NCI-H2029 (cell line): ENCODE data around the gene PACC1.

Source experiments
- DNase-seq: peaks from one replicate; lab custom pipeline; 2025; lab: John Stamatoyannopoulos, UW

PACC1 gene

DNA sequence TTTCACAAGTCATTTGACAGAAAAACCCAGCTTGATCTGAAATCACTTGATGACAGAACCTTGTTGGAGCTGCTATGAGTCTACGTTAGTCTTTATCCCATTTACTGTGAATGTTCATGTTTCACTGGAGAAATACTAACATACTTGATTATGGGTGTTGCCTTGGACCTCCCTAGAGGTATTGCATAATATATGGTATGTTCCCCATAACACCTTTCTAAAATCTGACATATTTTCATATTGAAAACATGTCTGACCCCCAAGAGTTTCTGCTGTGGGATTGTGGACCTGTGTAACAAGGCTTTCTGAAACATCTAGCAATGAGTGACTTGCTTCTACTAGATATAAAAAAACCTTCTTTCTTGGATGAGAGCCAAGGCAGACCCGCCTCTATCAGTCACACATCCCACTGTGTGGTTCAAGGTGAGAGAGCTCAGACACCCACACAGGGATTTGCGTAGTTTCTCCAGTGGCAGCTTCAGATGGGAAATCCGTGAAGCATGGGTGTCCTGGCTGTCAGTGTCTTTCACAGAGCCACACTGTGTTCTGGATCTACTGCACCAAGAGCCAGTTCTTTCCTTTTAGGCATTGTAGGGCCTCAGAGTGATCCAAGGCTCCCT lies 22.6 kb upstream of the PACC1 start:
- no peak for DNase-seq

DNA sequence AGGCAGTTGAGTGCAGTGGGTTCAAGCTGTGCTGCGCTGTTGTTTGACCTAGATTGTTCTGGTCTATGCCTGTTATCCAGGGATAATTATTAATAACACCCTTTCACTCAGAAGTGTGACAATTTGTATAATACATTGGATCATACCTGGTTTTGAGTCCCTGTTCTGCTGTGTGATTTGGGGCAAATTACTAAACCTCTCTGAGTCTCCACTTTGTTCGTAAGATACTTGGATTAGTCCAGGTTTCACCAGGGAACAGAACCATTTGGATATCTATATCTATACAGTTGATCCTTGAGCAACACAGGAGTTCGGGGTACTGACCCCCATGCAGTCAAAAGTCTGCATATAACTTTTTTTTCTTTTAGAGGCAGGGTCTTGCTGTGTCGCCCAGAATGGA lies 20.3 kb upstream of the PACC1 start:
- no peak for DNase-seq

DNA sequence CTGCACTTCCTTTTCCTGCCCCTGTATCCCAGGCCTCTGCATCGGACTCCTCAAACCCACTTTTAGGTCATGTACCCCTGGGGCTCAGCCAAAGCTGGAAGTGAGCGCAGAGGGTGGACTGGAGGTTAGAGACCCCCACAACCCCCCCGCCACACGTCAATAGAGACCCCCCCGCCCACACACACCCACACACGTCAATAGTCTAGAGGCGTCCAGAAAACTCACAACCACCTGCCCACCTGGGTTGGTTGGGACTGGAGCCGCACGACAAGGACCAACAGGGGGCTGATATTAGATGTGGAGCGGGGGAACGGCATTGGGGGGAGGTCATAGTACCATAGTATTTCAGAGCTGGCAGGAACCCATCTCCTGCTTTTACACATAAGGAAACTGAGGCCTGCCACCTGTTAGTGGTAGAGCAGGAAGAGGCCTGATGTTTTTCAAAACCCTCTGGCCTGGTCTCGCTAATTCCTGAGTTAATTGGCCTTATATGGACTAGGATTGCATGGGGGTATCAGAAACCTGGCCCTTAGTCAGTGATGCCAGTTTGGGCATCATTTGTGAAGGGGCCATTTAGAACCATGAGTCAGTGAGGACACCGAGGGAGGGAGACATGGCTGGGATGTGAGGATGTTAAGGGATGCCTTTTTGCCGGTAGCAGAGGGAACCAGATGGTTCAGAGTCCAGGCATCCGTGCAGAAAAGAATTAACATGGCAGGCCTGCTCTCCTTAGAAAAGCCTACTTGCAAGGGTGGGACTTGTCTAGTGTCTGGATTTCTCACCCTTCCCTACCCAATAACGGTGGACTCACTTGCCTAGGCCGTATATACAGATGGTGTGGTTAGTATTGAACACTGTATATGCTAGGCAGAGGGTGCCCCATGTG lies 19.1 kb upstream of the PACC1 start:
- DNase-seq, result no peak

DNA sequence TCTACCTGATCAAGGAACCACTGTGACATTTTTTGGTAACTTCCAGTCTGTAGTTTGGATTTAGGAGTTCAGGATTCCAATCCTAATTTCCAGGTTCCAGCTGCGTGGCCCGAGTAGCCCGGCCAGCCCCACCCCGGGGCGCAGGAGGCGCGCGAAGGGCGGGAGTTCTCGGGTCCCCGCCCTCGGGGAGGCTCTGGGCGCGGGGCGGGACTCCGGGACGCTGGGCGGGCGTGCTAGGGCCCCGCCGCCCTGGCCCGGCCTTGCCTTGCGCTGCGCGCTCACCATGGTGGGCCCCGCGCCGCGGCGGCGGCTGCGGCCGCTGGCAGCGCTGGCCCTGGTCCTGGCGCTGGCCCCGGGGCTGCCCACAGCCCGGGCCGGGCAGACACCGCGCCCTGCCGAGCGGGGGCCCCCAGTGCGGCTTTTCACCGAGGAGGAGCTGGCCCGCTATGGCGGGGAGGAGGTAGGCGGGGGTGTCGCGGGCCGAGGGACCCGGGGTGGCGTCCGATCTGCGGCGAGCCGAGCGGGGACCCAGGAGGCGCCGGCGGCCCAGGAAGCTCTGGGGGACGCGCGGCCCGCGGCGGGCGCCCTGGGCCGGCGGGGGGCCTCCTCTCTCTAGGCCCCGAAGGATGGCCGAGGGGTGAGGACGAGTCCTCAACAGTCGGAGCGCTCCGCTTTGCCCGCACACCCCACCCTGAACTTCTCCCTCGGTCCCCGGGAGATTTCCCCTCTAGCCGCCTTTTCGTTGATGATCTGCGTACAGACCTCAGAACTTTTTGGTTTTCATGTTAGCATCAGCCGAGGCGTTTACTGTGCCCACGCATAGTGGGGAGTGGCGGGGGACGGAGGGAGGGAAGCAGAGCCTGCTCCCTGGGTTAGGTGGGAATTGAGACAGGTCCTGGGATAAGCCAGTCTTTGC lies 18.2 kb upstream of the PACC1 start, which contains the start of gene NENF:
Gene NENF (plus strand): TSS at position 260 of the 916 bp plus-strand sequence. CDS start 24 bp downstream, at position 284.
- peak; percentile 54 for DNase-seq

DNA sequence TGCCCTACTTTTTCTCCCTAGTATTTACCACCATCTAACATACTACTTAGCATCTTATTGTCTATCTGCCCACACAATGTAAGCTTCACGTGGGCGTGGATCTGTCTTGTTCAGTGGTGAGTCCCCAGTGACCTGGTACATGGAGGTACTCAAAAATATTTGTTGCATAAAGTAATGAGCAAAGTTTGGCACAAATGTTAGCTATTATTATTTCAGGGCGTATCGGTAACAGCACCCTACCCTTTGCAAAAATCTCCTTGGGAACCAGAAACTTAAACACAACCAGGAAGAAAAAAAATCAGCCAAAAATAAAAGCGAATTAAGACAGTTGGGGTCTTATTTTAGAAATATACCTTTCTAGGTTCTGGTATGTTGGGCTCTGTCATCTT lies 17.6 kb upstream of the PACC1 start:
- DNase-seq, result no peak

DNA sequence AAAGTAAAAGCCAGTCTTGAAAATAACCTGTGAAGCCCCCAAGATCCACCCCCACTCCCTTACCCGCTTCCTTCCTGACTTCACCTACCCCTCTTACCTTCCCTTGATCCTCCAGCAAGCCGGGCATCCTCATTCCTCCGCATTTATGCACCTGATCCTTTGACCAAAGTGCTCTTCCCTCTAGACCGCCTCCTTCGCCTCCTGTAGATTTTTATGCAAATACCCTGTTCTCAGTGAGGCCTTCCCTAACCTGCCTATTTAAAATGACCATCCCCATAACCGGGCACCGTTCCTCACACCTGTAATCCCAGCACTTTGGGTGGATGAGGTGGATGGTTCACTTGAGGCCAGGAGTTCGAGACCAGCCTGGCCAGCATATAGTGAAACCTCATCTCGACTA lies 17.0 kb upstream of the PACC1 start:
- DNase-seq, result no peak

DNA sequence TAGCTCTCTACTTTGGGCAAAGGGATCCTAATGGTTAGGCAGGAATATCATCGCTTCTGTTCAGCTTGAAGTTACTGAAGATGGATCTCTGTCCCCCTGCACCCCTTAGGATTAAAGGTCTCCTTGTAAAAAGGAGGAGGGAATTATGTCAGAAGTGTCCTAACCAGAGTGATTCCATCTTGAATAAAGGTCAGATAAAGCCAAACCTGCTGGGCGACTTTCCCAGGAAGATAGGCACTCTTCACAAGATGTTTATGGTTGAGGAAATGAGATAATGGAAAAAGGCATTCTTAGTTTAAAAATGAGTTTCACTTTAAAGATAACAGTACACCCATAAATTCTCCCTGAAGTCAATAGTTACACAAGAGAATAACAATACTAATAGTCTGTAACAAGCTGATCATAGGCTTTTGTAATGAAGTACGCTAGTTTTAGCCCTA lies 16.3 kb upstream of the PACC1 start:
- no peak for DNase-seq

DNA sequence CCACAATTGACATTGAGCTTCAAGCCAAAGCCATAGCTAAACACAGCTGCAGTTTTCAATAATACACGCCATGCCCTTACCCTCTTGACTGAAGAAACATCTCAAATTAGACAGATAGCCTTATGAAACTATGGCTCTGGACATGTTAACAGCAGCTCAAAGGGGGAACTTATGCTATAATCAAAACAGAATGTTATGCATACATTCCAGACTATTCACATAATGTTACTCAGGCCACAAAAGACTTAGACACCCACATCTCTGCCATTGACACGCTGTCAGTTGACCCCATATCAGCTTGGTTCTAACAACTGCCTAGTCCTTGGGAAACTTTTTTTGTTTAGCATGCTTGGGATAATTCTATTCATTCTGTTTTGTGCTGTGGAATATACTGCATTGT lies 15.7 kb upstream of the PACC1 start:
- DNase-seq, result no peak

DNA sequence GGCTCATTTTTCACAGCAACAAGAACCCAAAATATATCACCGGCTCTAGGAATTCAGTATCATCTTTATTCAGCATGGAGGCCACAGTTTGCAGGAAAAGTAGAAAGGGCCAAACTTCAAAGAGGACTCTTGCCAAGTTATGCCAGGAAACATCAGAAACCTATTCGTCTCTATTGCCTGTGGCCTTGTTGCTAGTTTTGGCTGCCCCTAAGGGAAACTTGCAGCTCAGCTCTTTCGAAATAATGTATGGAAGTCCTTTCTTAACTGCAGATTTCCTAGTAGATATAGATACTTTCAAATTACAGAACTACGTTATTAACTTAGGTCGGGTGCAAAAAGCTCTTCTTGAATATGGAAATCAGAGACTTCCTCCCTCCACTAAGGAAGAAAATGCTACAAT lies 13.8 kb upstream of the PACC1 start:
- no peak for DNase-seq

DNA sequence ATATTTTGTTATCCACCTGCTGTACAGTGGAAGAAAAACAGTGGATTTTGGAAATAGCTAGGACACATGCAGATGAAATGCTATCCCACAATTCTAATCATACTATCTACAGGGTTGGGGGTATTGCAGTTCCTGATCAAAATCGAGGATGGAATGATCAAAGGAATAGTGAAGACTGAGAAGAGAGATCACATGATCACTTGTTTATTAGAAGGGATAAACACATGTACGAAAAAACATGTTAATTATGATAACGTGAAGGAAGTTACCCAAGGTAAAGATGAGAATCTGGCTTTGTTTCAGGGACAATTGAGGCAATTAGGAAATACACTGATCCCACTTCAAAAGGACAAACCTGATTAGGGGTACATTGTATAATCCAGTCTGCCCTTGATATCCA lies 9.2 kb upstream of the PACC1 start:
- DNase-seq, result no peak

DNA sequence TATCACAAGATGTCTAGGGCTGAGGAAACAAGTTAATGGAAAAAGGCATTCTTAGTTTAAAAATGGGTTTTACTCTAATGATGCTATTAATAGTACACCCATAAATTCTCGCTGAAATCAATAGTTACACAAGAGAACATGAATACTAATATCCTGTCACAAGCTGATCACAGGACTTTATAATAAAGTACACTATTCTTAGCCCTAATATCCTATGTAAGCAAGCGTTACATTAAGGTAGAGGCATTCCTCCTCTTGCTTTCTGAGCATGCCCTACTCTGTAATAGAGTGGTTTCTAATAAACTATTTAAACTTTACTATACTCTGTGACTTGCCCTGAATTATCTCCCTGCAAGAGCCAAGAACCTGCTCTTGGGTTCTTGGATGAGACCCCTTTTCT lies 6.5 kb upstream of the PACC1 start:
- no peak for DNase-seq

DNA sequence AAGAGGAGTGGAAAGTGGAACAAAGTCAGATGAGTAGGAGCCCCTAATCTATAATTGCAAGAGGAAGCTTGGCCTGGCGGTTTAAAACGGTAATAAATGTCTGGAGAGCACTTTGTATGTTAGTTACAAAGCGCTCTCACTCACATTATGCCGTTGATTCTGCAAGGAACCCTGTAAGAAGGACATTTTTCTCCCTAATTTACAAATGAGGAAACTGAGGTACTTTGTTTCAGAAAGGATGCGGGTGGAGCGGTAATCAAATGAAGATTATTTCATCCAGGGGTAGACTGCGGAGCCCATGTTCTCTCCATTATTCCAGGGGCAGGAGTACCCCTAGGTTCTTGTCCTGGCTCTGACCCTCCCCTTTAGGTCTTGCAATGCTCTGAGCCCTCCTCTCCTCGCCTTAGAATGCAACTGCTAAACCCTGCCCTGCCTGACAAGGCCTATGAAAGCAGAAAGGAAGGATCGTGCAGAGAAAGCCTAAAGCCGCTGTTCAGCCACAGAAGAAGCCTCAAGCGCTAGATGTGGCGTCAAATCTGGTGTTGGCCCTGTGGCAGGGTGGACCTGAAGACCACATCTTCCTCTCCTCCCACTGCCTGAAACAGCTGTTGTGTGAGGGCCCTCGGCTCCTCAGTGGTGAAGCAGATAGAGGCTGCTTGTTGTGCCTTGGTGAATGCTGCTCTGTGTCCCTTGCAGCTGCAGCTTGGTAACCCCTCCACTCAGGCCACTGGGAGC lies 588 bp upstream of the PACC1 start:
- DNase-seq, result no peak

DNA sequence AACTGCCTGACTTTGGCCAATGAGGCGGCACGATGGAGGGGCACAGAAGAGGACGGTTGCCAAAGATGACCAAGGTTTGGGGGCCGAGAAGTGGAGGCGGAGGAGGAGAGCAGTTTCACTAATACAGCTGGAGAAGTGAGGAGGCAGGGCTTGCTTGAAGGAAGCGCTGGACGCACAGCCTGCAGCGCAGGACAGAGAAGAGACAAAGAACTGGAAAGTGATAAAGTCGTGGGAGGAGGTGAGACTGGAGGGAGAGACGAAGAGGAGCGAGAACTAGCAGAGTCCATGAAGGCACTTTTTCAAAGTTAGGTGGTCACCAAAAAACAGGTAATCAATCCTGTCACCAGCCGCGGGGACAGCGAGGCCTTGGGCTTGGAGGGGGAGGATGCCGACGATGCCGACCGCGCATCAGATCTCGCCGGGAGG lies 771 bp downstream of the PACC1 start:
- no peak for DNase-seq

DNA sequence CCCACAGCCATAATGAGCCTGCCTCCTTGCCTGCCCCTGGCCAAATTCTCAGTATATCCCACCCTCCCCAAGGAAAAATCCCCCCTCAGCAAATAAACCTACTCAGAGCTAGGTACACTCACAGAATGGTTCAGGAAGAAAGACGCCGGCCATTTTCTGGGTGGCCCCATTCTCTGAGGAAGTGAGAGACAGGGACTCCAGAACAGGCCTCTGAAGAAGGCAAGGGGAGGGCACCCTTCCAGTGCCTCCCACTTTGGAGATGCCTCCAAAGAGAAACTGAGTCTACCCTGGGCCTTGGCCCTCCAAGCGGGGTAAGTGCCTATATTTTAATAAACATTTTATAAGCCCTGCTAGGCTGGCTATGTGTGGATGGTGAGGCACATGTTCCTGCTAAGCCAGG lies 2.3 kb downstream of the PACC1 start:
- no peak for DNase-seq

DNA sequence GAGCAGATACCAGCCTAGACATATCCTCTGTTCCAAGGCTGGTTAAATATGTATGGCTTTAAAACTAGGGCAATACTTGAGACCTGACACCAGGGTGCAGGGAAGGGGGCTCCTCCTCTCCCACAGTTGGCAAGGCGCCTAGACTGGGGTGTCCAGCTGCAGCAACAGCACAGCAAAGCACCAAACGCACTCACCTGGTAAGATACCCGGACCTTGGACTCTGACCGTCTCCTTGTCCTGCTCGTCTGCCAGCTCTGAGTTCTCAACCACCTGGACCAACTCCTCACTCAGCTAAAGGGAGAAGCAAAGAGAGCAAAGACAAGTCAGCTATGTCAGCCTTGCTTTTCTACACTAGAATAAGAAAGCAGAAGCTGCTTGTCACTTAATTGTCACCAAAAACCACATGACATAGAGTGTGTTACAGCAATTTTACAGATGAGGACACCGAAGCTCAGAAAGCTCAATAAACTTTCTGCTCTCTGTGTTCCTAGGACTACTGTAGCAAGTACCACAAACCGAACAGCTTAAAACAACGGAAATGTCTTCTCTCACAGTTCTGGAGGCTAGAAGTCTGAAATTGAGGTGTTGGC lies 4.4 kb downstream of the PACC1 start:
- DNase-seq, result no peak

DNA sequence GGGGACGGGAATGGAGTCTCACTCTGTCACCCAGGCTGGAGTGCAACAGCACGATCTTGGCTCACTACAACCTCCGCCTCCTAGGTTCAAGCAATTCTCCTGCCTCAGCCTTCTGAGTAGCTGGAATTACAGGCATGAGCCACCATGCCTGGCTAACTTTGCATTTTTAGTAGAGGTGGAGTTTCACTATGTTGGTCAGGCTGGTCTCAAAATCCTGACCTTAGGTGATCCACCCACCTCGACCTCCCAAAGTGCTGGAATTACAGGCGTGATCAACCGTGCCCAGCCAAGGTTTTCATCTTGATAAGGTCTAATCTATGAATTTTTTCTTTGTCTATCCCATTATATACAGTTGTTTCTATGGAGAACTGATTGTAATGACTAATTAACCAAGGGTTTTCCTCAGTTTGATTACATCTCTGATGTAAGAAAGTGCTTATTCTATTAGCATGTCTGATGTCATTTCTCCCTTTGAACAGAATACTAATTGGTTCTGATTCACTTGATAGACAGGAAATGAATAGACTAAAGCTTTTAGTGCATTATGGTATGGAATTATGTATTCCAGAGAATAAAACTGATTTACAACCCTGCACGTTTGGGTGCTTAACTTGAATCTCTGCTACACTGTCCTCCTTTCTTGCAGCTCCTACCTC lies 11.9 kb downstream of the PACC1 start:
- DNase-seq, result no peak

DNA sequence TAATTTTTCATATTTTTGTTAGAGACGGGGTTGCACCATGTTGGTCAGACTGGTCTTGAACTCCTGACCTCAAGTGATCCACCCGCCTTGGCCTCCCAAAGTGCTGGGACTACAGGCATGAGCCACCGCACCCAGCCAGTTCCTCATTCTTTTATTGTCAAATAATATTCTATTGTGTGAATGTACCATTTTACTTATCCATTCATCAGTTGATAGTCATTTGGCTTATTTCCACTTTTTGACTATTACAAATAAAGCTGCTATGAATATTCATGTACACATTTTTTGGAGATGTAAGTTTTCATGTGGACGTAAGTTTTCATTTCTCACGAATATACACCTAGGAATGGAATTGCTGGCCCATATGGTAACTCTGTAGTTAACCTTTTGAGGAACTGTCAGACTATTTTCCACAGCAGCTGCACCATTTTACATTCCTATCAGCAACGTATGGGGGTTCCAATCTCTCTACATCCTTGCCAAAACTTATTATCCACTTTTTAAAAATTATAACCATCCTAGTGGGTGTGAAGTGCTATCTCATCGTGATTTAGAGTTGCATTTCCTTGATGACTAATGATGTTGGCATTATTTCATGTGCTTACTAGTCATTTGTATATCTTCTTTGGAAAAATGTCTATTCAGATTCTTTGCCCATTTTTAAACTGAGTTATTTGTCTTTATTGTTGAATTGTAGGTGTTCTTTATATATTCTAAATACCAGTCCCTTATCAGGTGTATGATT lies 12.7 kb downstream of the PACC1 start:
- no peak for DNase-seq

DNA sequence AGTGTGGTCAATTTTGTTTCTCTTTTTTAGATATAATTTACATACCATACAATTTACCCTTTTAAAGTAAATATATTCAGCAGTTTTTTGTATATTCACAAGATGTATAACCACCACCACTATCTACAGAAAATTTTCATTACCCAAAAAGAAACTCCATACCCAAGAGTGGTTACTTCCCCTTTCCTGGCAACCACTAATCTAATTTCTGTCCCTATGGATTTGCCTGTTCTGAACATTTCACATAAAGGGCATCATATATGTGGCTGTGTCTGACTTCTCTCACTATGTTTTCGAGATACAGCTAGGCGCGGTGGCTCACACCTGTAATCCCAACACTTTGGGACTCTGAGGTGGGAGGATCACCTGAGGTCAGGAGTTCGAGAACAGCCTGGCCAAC lies 13.6 kb downstream of the PACC1 start:
- no peak for DNase-seq

DNA sequence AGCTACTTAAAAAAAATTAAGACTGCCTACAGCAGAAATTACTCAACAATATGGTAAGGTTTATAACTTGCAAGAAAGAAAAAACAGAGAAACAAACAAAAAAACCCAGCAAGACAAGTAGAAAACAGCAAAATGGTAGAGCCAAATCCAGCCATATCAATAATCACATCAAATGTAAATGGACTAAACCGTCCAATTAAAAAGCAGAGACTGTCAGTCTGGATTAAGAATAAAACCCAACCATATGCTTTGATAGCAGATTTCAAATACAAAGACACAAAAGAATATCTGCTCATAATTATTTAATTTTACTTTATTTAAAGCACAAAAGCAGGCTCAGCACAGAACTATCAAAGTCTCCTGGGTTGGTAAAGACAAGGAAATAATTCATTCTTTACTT lies 17.5 kb downstream of the PACC1 start:
- DNase-seq, result no peak

DNA sequence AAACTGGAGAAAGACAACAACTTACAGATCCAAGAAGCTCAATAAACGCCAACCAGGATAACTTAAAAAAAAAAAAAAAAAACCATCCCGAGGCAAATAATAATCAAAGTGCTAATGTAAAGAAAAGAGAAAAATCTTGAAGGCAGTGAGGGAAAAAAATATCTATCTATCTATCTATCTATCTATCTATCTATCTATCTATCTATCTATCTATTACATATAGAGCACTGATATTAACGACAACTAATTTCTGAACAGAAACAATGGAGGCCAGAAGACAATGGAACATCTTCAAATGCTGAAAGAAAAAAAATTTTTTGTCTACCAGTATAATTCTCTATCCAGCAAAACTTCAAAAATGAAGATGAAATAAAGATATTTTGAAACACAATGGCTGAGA lies 18.0 kb downstream of the PACC1 start:
- DNase-seq, result no peak
